Duodenal mucosa (tissue), 2 donors: ENCODE results near the gene DIMT1.

Source experiments
- H3K27ac ChIP-seq: one replicate; pipeline ENCODE4 v1.7.0; 2013; ENCODE audit warnings: low read depth, low read length
- H3K27me3 ChIP-seq, 2 donors: one replicate each; pipeline ENCODE4 v1.7.0; 2013; ENCODE audit warnings: low read length in 2 of 2, control low read depth in 1 of 2; ENCODE audit not compliant: insufficient read depth in 2 of 2, control insufficient read depth in 1 of 2
- H3K36me3 ChIP-seq, 2 donors: one replicate each; pipeline ENCODE4 v1.7.0; 2013; ENCODE audit warnings: low read length in 2 of 2, control low read depth in 1 of 2; ENCODE audit not compliant: insufficient read depth in 2 of 2, control insufficient read depth in 1 of 2
- H3K4me1 ChIP-seq, 2 donors: one replicate each; pipeline ENCODE4 v1.7.0; 2013; ENCODE audit warnings: low read length in 2 of 2, control low read depth in 1 of 2; ENCODE audit not compliant: insufficient read depth in 2 of 2, control insufficient read depth in 1 of 2
- H3K4me3 ChIP-seq, 2 donors: one replicate each; pipeline ENCODE4 v1.7.0; 2013; ENCODE audit warnings: low read length in 2 of 2, low read depth in 1 of 2
- H3K9ac ChIP-seq, 2 donors: one replicate each; pipeline ENCODE4 v1.7.0; 2013; ENCODE audit warnings: low read length in 2 of 2, low read depth in 1 of 2
- H3K9me3 ChIP-seq, 2 donors: one replicate each; pipeline ENCODE4 v1.7.0; 2013; ENCODE audit warnings: low read length in 2 of 2, control low read depth in 1 of 2; ENCODE audit not compliant: control insufficient read depth in 1 of 2

DIMT1 gene

DNA sequence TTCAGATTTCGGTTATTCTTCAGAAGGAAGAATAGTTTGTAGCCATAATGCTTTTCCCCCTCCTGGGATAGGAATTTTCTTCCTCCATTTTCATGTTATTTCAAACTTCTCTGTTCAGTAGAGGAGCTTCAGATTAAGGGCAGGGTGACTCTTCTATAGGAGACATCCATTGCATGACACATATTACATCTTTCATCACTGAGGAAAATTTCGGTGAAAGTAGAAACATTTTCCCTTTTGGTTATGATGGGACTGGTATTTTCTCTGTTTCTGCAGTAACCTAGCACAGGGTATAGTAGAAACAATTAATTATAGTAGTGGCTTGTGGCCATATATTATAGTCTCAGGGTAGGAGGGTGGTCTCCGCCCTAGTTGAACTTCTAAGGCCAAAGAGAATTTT lies 10.0 kb upstream of the DIMT1 start:
- Histone ChIP-seq H3K9me3 (no peaks in the 10 kb centered on the region), H3K4me1 (peaks cover 9 to 15% of the 10 kb centered on the region in 2 donors), H3K9ac (peak overlapping the region in 1 of 2 donors; percentile 78), H3K27ac (no peak overlapping the region), H3K36me3 (peaks cover 0 to 4% of the 10 kb centered on the region in 2 donors), H3K4me3 (peak overlapping the region; percentile 97 to 100), H3K27me3 (no peaks in the 10 kb centered on the region)

DNA sequence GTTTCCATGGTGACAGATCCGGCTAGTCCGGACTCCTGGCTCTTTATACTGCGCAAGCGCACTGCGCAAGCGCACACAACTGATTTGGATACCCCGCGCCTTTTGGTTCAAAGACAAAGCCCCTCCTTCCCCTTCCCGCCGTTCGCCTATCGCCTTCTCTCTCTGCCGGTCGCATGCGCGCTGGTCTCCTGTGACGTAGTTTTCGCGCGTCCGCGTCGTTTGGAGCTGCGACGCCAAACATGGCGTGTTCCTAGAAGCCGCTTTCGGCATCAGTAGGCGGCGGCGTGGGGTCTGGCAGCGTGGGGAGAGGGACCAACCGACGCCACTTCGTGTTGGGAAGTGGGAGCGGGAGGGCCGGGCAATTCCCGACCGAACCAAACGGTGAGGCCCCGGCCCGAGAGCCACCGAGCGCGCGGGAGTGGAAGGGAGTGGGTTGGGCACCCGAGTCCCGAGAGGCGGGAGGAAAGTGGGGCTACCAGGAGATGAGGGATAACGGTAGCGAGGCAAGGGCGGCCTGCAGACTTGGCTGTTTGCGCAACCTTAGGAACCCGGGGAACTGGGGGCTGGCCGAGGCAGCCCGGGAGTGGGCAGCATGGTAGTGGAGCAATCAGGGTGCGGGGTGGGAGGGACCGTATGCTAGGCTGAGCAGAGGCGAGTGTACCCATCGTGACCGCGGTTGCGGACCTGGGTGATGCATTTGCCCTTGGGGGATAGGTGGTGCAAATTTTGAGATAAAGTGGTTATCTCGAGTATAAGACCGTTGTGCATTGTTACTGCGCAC lies 9.0 kb upstream of the DIMT1 start, which contains the start of gene IPO11:
TSS of gene IPO11 (plus strand) at position 215 of the 781 bp plus-strand sequence. CDS start 24,517 bp downstream, outside the sequence.
- Histone ChIP-seq H3K9me3 (no peaks in the 10 kb centered on the region), H3K4me3 (peak within 1 kb of the TSS; percentile 97 to 100), H3K9ac (peak within 1 kb of the TSS; percentile 78 to 86), H3K27me3 (no peaks in the 10 kb centered on the region), H3K4me1 (peaks cover 9 to 15% of the 10 kb centered on the region in 2 donors), H3K27ac (peak within 1 kb of the TSS; percentile 50), H3K36me3 (no peaks in the 10 kb centered on the region)

DNA sequence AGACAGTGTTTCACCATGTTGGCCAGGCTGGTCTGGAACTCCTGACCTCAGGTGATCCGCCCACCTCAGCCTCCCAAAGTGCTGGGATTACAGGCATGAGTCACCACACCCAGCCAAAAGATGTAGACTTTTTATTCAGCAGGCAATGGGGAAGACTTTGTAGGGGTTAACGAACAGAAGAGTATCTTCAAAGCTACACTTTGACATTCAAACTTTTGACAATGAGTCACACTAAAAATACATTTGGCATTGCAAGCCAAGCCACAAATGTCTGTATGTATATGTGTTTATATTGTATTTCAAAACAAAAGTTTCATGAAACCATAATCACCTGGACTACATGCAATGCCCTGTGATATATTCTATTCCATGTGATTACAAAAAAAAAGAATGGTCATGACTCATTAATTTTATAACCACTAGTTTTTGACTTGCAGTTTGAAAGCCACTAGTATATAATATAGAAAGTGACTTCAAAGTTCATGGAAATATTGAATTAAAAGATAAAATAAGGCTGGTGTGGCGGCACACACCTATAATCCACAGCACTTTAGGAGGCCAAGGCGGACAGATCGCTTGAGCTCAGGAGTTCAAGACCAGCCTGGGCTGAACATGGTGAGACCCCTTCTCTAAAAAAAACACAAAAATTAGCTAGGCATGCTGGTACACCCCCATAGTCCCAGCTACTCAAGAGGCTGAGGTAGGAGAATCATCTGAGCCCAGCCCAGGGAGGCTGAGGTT lies 8.3 kb downstream of the DIMT1 start:
- H3K9me3 ChIP-seq = no peaks in the 10 kb centered on the region
- no peaks in the 10 kb centered on the region for H3K4me1 ChIP-seq
- H3K27me3 ChIP-seq = no peaks in the 10 kb centered on the region
- no peak overlapping the region for H3K4me3 ChIP-seq
- H3K36me3 ChIP-seq = peaks cover 4 to 53% of the 10 kb centered on the region in 2 donors
- H3K27ac ChIP-seq = no peak overlapping the region
- no peak overlapping the region for H3K9ac ChIP-seq

DNA sequence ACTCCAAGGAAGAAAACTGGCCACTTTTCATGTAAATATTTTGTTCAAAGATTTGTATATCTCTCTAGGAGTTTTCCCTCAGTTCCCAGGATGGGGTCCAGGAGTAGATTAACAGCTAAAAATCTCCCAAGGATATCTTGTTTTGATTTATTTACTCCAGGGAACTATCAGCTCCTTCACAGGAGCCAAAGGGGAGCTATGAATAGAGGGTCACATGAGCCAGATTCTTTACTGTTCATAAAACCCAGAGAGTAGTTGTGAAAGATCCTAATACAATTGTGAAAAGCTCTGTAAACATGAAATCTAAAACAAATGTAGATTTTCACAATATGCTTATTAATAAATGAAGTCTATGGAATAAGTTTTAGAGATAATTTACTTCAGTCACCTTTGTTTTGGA lies 16.9 kb downstream of the DIMT1 start:
- Histone ChIP-seq H3K9me3 (no peaks in the 10 kb centered on the region), H3K27ac (no peak overlapping the region), H3K27me3 (no peaks in the 10 kb centered on the region), H3K36me3 (peaks cover 20 to 52% of the 10 kb centered on the region in 2 donors), H3K4me3 (no peak overlapping the region), H3K9ac (no peak overlapping the region), H3K4me1 (no peaks in the 10 kb centered on the region)

DNA sequence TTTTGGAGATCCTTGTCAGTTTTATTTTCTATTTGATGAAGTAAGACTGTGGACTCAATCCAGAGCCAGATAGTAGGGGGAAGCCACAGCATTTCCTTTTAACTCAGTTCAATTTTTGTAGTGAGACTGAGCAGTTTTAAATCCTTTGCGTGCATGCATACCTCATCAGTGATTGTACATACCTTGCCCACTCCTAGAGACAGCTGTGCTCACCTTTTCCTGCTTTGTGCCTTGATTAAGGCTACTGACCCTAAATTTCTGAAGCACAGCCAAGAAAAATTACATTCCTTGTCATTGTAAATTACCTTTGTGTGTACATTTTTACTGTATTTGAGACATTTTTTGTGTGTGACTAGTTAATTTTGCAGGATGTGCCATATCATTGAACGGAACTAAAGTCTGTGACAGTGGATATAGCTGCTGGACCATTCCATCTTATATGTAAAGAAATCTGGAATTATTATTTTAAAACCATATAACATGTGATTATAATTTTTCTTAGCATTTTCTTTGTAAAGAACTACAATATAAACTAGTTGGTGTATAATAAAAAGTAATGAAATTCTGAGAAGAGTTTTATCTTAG lies 17.8 kb downstream of the DIMT1 start:
- Histone ChIP-seq H3K4me3 (no peak overlapping the region), H3K9ac (no peak overlapping the region), H3K9me3 (no peaks in the 10 kb centered on the region), H3K27me3 (no peaks in the 10 kb centered on the region), H3K36me3 (peaks cover 20 to 56% of the 10 kb centered on the region in 2 donors), H3K27ac (no peak overlapping the region), H3K4me1 (no peaks in the 10 kb centered on the region)

DNA sequence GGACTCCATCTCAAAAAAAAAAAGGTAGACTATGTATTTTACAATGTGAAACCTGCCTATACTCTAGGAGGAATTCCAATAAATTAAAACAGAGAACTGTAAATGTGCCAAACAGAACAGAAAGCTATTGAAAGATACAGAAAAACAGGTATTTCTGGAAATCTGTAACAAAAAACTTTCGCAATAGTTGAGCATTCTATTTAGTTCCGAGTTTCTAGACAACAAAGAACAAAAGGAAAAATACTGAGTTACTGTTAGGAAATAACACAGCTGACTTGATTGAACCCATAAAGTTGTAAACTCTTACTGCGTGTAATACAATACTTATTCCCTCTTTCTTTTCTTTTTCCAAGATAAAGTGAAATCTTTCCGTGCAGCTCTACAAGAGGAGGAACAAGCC lies 18.6 kb downstream of the DIMT1 start:
- peaks cover 20 to 63% of the 10 kb centered on the region in 2 donors for H3K36me3 ChIP-seq
- H3K4me1 ChIP-seq = no peaks in the 10 kb centered on the region
- H3K9ac ChIP-seq = no peak overlapping the region
- H3K4me3 ChIP-seq = no peak overlapping the region
- no peak overlapping the region for H3K27ac ChIP-seq
- H3K9me3 ChIP-seq = no peaks in the 10 kb centered on the region
- H3K27me3 ChIP-seq = no peaks in the 10 kb centered on the region

DNA sequence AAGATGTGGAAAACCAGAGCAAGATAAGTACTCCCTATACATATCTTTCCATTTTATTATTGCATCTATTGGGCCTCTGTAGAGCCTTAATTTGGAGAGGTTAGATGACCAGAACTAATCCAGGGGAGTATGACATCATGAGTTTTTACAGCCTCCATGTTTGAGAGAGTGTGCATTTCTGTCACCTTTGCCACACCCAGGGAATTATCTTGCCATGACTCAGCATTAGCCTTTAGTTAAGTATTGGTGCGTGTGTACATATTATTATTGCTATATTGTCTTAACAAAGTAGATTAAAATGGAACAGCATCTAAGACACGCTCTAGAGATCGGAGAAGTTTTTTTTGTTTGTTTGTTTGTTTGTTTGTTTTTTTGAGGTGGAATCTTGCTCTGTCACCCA lies 27.6 kb downstream of the DIMT1 start:
- Histone ChIP-seq H3K36me3 (peaks cover 18 to 52% of the 10 kb centered on the region in 2 donors), H3K9ac (no peak overlapping the region)

DNA sequence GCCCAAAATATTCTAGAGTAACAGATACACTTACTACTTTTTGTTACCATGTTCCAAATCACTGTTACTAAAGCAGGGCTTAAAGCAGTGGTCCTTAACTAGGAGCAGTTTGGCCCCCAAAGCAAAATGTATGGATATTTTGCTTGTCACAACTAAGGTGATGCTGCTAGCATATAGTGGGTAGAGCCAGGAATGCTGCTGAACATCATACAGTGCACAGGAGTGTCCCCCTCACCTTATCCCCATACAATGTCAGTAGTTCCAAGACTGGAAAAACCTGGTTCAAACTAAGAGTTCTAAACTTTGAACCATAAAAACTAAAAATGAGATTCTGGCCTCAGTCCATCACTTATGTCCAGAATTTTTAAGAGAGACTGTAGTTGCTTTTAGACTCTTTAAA lies 28.1 kb downstream of the DIMT1 start:
- no peaks in the 10 kb centered on the region for H3K4me1 ChIP-seq
- H3K27ac ChIP-seq = no peak overlapping the region
- no peaks in the 10 kb centered on the region for H3K9me3 ChIP-seq
- peaks cover 18 to 48% of the 10 kb centered on the region in 2 donors for H3K36me3 ChIP-seq
- no peak overlapping the region for H3K4me3 ChIP-seq
- H3K9ac ChIP-seq = no peak overlapping the region
- H3K27me3 ChIP-seq = no peaks in the 10 kb centered on the region

More for the DNA sequence above, 27.6 kb downstream of the DIMT1 start:
- H3K4me1 ChIP-seq = no peaks in the 10 kb centered on the region
- no peaks in the 10 kb centered on the region for H3K27me3 ChIP-seq
- H3K9me3 ChIP-seq = no peaks in the 10 kb centered on the region
- H3K4me3 ChIP-seq = no peak overlapping the region
- H3K27ac ChIP-seq = no peak overlapping the region

DNA sequence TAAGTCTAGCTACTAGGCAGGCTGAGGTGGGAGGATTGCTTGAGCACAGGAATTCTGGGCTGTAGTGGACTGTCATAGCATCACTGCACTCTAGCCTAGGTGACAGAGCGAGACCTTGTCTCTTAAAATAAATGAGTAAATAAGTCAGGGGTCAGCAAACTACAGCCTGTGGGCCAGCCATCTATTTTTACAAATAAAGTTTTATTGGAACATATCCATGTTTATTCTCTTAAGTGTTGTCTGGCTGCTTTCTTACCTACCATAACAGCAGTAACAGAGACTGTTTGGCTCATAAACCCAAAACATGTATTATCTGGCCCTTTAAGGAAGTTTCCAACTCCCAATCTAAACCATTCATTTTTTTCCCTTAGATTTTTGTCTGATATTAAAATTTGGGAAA lies 29.6 kb downstream of the DIMT1 start:
- Histone ChIP-seq H3K9ac (no peak overlapping the region), H3K4me1 (no peaks in the 10 kb centered on the region), H3K27me3 (no peaks in the 10 kb centered on the region), H3K4me3 (no peak overlapping the region), H3K36me3 (peaks cover 18 to 37% of the 10 kb centered on the region in 2 donors), H3K27ac (no peak overlapping the region), H3K9me3 (no peaks in the 10 kb centered on the region)

DNA sequence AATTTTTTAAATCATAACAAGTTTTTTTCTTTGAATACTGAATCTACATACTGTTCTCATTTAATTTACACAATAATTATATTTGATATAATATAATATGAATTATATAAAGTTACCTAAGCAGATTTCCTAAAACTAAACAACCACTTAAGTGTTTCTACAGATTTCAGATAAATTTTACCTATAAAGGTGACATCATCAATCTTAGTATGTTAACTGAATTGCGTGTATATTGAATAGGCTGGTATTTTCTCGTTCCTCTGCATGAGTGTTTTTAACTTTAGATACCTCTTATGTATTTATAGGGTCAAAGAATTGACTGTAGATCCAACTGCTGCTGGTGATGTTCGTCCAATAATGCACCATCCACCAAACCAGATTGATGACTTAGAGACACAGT lies 30.3 kb downstream of the DIMT1 start:
- Histone ChIP-seq H3K9me3 (no peaks in the 10 kb centered on the region), H3K4me3 (no peak overlapping the region), H3K4me1 (no peaks in the 10 kb centered on the region), H3K36me3 (peaks cover 16 to 32% of the 10 kb centered on the region in 2 donors), H3K27me3 (no peaks in the 10 kb centered on the region), H3K9ac (no peak overlapping the region), H3K27ac (no peak overlapping the region)
